Dedifferentiated amniotic fluid mesenchymal stem cell (primary cell): ENCODE measurements around the gene SON.
A peak's percentile ranks its signal among the peaks of the same experiment; 100 is the strongest.
"Not testable (repeated sequence)": the region's sequence is repeated elsewhere in the genome, so short reads cannot be mapped to it uniquely, and the experiment has no call there.

Source experiments
- DNase-seq: peaks from one replicate; pipeline ENCODE4 v3.0.0-alpha.2; 2016; ENCODE audit errors: extremely low spot score

The SON gene

GRCh38 chr21:33569991-33570390 is 27.2 kb downstream of the SON start:
- DNase-seq, result no peak

GRCh38 chr21:33572350-33572749 is 29.5 kb downstream of the SON start:
- DNase-seq, result no peak

GRCh38 chr21:33576741-33577141 is 33.9 kb downstream of the SON start:
- not testable (repeated sequence) for DNase-seq

GRCh38 chr21:33578214-33578613 is 35.4 kb downstream of the SON start:
- DNase-seq, result no peak

GRCh38 chr21:33578959-33579542 is 36.2 kb downstream of the SON start:
- no peak for DNase-seq

- no peak for DNase-seq
These were observed 41.6 kb downstream of the SON start for GRCh38 chr21:33584455-33584854.

- no peak for DNase-seq
These were observed 44.1 kb downstream of the SON start for GRCh38 chr21:33586927-33587326.

GRCh38 chr21:33587792-33588484 is 45.1 kb downstream of the SON start:
- peak; percentile 26 for DNase-seq

GRCh38 chr21:33588485-33589335 is 45.9 kb downstream of the SON start, which contains the start of gene DONSON:
Gene DONSON, minus strand, starts transcription at chr21:33588684. Its CDS starts 43 bp downstream, at chr21:33588641.
- peak; percentile 58 for DNase-seq

- no peak for DNase-seq
These were observed 55.2 kb downstream of the SON start for GRCh38 chr21:33598051-33598450.

GRCh38 chr21:33608559-33608958 is 65.7 kb downstream of the SON start:
- DNase-seq, result peak; percentile 16

- no peak for DNase-seq
These were observed 68.3 kb downstream of the SON start for GRCh38 chr21:33611006-33611744.

GRCh38 chr21:33617565-33617964 is 74.7 kb downstream of the SON start:
- not testable (repeated sequence) for DNase-seq

GRCh38 chr21:33618407-33618806 is 75.6 kb downstream of the SON start:
- no peak for DNase-seq

- no peak for DNase-seq
These were observed 76.9 kb downstream of the SON start for GRCh38 chr21:33619726-33620125.

GRCh38 chr21:33622253-33622652 is 79.4 kb downstream of the SON start:
- no peak for DNase-seq

GRCh38 chr21:33626151-33626550 is 83.3 kb downstream of the SON start:
- not testable (repeated sequence) for DNase-seq
